Neural crest cell (in vitro differentiated cells): Measurements from ENCODE around the gene CREB5. TPM values are rescaled to one million over a fixed set of nuclear protein-coding genes. Genes with fewer than 3 reads are reported as not detected.

Source experiments
- DNase-seq: peaks from one replicate; pipeline ENCODE4 v3.0.0; 2021; ENCODE audit warnings: low read depth, mixed read lengths, low spot score
- H3K27ac Mint-ChIP-seq: one replicate; pipeline ENCODE4 v1.8.0; 2021; ENCODE audit warnings: mild to moderate bottlenecking, mixed read lengths; ENCODE audit not compliant: unreplicated experiment
- H3K27me3 Mint-ChIP-seq: 2 replicates; pipeline ENCODE4 v1.8.0; 2021; ENCODE audit warnings: low read depth, mild to moderate bottlenecking, mixed read lengths
- H3K36me3 Mint-ChIP-seq: 2 replicates; pipeline ENCODE4 v1.8.0; 2021; ENCODE audit warnings: low read depth, mild to moderate bottlenecking, mixed read lengths
- H3K4me1 Mint-ChIP-seq: 2 replicates; pipeline ENCODE4 v1.8.0; 2021; ENCODE audit warnings: mixed read lengths
- H3K4me3 Mint-ChIP-seq: one replicate; pipeline ENCODE4 v1.8.0; 2021; ENCODE audit warnings: mild to moderate bottlenecking, mixed read lengths
- H3K9me3 Mint-ChIP-seq: 2 replicates; pipeline ENCODE4 v1.8.0; 2021; ENCODE audit warnings: mixed read lengths
- CTCF ChIP-seq: fragments of 200-600 bp; sonication (generic); conservative IDR thresholded peaks from 2 replicates; pipeline ENCODE4 v1.5.0; 2021; ENCODE audit warnings: antibody characterized with exemption, mild to moderate bottlenecking
- total RNA-seq: library from RNA; stranded (reverse); gene quantifications from 2 replicates; pipeline ENCODE4 v1.2.1, GENCODE V29; 2021

Gene CREB5
- total RNA-seq, 1 donor from 2014 or later, result 8.3 TPM

- Mint-ChIP-seq H3K4me1 (peaks cover 5% of the 10 kb centered on the region), H3K9me3 (no peaks in the 10 kb centered on the region), H3K27ac (no peak overlapping the region), H3K4me3 (no peak overlapping the region), H3K36me3 (no peaks in the 10 kb centered on the region), H3K27me3 (peaks cover 2% of the 10 kb centered on the region)
- no peak for DNase-seq
- TF ChIP-seq CTCF, result no peak
Observed at GRCh38 chr7:28418966-28419365, 6.6 kb downstream of the CREB5 start.

DNA sequence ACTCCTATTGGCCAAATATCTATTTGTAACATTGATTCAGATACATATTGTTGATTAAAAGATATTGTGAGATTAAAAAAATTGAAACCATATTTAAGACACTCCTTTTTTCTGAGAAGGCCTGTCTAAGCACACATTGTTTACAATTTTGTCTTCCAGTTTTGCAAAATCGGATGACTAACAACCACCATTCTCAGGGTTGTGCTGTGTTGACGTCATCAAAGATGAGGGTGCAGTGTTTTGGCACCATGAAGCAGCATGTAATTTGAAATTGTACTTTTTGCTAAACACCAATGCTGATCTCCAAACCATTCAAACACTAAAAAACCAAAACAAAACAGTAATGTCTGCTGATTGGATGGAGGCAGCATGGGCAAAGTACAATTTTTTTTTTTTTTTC is 7.4 kb downstream of the CREB5 start:
- Mint-ChIP-seq H3K9me3 (no peaks in the 10 kb centered on the region), H3K36me3 (no peaks in the 10 kb centered on the region), H3K4me3 (no peak overlapping the region), H3K4me1 (peaks cover 5% of the 10 kb centered on the region), H3K27me3 (no peaks in the 10 kb centered on the region), H3K27ac (no peak overlapping the region)
- no peak for DNase-seq
- TF ChIP-seq CTCF, result no peak

DNA sequence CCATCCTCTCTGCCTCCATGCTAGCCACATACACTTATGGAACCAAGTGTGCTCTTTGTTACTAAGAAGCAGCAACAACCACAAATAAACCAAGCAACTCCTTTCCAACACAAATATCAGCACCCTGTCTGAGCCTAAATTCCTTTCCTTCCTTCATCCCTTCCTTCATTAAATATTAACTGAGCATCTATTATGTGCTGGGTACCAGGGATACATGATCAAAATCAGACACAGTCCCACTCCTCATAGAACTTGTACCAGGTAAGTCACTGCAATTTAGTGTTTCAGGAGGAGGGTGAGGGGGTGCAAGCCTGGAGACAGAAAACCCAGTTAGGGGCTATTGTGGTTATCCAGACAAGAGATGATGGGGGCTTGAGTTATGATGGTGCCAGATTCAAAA is 10.8 kb downstream of the CREB5 start:
- Mint-ChIP-seq H3K36me3 (no peaks in the 10 kb centered on the region), H3K9me3 (no peaks in the 10 kb centered on the region), H3K4me1 (peaks cover 10% of the 10 kb centered on the region), H3K27me3 (no peaks in the 10 kb centered on the region), H3K4me3 (no peak overlapping the region), H3K27ac (no peak overlapping the region)
- no peak for TF ChIP-seq CTCF
- DNase-seq, result no peak

DNA sequence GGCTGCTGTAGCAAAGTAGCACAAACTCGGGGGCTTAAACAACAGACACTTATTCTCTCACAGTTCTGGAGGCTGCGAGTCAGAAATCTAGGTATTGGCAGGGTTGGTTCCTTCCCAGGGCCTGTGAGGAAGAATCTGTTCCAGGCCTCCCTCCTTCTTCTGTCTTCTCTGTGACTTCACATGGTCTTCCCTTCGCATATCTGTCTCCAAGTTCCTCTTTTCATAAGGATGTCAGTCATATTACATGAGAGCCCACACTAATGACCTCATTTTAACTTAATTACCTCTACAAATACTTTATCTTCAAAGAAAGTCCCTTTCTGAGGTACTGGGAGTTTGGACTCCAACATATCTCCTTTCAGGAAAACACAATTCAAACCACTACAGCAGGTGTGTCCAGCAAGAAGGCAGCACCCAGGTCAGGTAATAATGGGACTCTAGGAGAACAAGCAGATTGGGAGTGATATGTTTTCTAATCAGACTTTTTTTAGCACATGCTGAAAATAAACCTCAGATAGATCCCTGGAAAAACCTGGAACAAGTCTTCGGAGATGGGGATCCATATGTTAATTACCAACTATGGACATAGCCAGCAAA is 11.7 kb downstream of the CREB5 start:
- no peaks in the 10 kb centered on the region for H3K9me3 Mint-ChIP-seq
- no peaks in the 10 kb centered on the region for H3K36me3 Mint-ChIP-seq
- H3K4me1 Mint-ChIP-seq, result peaks cover 8% of the 10 kb centered on the region
- no peak overlapping the region for H3K27ac Mint-ChIP-seq
- no peaks in the 10 kb centered on the region for H3K27me3 Mint-ChIP-seq
- TF ChIP-seq CTCF, result no peak
- no peak overlapping the region for H3K4me3 Mint-ChIP-seq
- no peak for DNase-seq

DNA sequence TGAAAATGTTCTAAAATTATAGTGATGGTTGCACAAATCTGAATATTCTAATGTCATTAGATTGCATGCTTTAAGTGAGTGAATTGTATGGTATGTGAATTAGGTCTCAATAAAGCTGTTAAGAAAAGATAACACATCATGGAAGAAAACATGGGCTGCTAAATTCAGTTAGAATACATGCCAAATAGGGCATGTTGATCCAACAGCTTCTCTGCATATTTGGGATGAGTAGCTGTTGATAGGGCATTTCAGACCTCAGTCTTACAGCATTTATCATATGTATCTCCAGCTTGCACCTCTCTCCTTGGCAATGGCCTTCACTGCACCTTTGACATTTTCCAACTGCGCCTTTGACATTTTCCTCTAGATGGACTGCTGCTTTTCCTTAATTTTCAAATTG is 13.2 kb downstream of the CREB5 start:
- Mint-ChIP-seq H3K9me3 (no peaks in the 10 kb centered on the region), H3K36me3 (no peaks in the 10 kb centered on the region), H3K4me1 (peaks cover 11% of the 10 kb centered on the region), H3K27me3 (no peaks in the 10 kb centered on the region), H3K4me3 (no peak overlapping the region), H3K27ac (no peak overlapping the region)
- TF ChIP-seq CTCF, result no peak
- DNase-seq, result no peak

GRCh38 chr7:28427236-28427635 is 14.9 kb downstream of the CREB5 start:
- Mint-ChIP-seq H3K27ac (no peak overlapping the region), H3K27me3 (no peaks in the 10 kb centered on the region), H3K4me1 (peaks cover 11% of the 10 kb centered on the region), H3K36me3 (no peaks in the 10 kb centered on the region), H3K9me3 (no peaks in the 10 kb centered on the region), H3K4me3 (no peak overlapping the region)
- no peak for TF ChIP-seq CTCF
- DNase-seq, result no peak
